Fibroblast of lung (primary cell): Measurements from ENCODE around the gene IL23R. TPM values are rescaled to one million over a fixed set of nuclear protein-coding genes. Genes with fewer than 3 reads are reported as not detected.
A peak's percentile ranks its signal among the peaks of the same experiment; 100 is the strongest.

ENCODE experiments used
- DNase-seq, 2 donors: peaks; one replicate each; pipeline versions ENCODE4 v3.0.0 to v3.0.0-alpha.2; 2010; ENCODE audit warnings: low read depth in 2 of 2
- H2AFZ ChIP-seq: 2 replicates; pipeline ENCODE4 v1.5.1; 2012; ENCODE audit warnings: low read length, control low read depth, inconsistent platforms
- H3K27ac ChIP-seq: 2 replicates; pipeline ENCODE4 v1.5.1; 2011; ENCODE audit warnings: low read length, control low read depth; ENCODE audit not compliant: insufficient read depth
- H3K27me3 ChIP-seq: 2 replicates; pipeline ENCODE4 v1.5.1; 2011; ENCODE audit warnings: mild to moderate bottlenecking, low read length; ENCODE audit not compliant: control insufficient read depth, insufficient read depth
- H3K36me3 ChIP-seq: 2 replicates; pipeline ENCODE4 v1.5.1; 2011; ENCODE audit warnings: low read length; ENCODE audit not compliant: control insufficient read depth, insufficient read depth
- H3K4me1 ChIP-seq: 2 replicates; pipeline ENCODE4 v1.5.1; 2011; ENCODE audit warnings: low read length; ENCODE audit not compliant: control insufficient read depth, insufficient read depth; ENCODE audit errors: extremely low read depth
- H3K4me2 ChIP-seq: 2 replicates; pipeline ENCODE4 v1.5.1; 2011; ENCODE audit warnings: low read length, control low read depth; ENCODE audit not compliant: insufficient read depth; ENCODE audit errors: extremely low read depth
- H3K4me3 ChIP-seq, 4 experiments: fragments of 200-600 bp in 1 of 4; sonication (generic) in 1 of 4; replicated peaks in 1 of 4; 2 replicates each; pipeline ENCODE4 v1.5.1; 2011 to 2016; ENCODE audit warnings: low read length in 4 of 4, low read depth in 3 of 4, mild to moderate bottlenecking in 3 of 4, control low read depth in 2 of 4, inconsistent platforms in 1 of 4, mixed read lengths in 1 of 4; ENCODE audit not compliant: insufficient read depth in 1 of 4; ENCODE audit errors: control extremely low read depth in 1 of 4
- H3K79me2 ChIP-seq: 2 replicates; pipeline ENCODE4 v1.5.1; 2012; ENCODE audit warnings: mild to moderate bottlenecking, low read length, inconsistent platforms; ENCODE audit not compliant: control insufficient read depth, insufficient read depth
- H3K9ac ChIP-seq: 2 replicates; pipeline ENCODE4 v1.5.1; 2011; ENCODE audit warnings: mild to moderate bottlenecking, low read length, control low read depth; ENCODE audit not compliant: insufficient read depth
- H3K9me3 ChIP-seq: 2 replicates; pipeline ENCODE4 v1.5.1; 2012; ENCODE audit warnings: low read depth, low read length; ENCODE audit not compliant: control insufficient read depth, insufficient read depth
- H4K20me1 ChIP-seq: 2 replicates; pipeline ENCODE4 v1.5.1; 2011; ENCODE audit warnings: low read length; ENCODE audit not compliant: control insufficient read depth, insufficient read depth; ENCODE audit errors: extremely low read depth
- CTCF ChIP-seq, 2 donors: IDR thresholded peaks in 1 of 2; conservative IDR thresholded peaks in 1 of 2; 1 replicate in 1 of 2; 2 replicates in 1 of 2; pipeline ENCODE4 v1.5.1; 2011 to 2012; ENCODE audit warnings: low read length in 2 of 2, control low read depth in 1 of 2, inconsistent platforms in 1 of 2, low read depth in 1 of 2, mild to moderate bottlenecking in 1 of 2
- EZH2 ChIP-seq: IDR thresholded peaks from 2 replicates; pipeline ENCODE4 v1.5.1; 2012; ENCODE audit warnings: low read length, control low read depth, mild to moderate bottlenecking; ENCODE audit errors: missing control alignments
- polyA plus RNA-seq, 2 donors: library from polyadenylated mRNA; depleted of rRNA in 1 of 2; stranded (reverse) in 1 of 2; unstranded in 1 of 2; fragments of >200 nt; gene quantifications; 2 replicates each; pipeline ENCODE4 v1.2.1, GENCODE V29; 2011 to 2012; ENCODE audit warnings: missing spikeins in 1 of 2
- total RNA-seq: library from RNA; depleted of rRNA; stranded (reverse); fragments of >200 nt; gene quantifications from 2 replicates; pipeline ENCODE4 v1.2.1, GENCODE V29; 2014

IL23R gene
- total and polyA plus RNA-seq, 2 donors (not counting 1 experiment from before 2014, with no cell fraction given): not detected

- Histone ChIP-seq H3K4me3 (peak within 1 kb of the TSS; percentile 3 to 55 (median 16)), H3K27ac (no peak within 1 kb of the TSS), H4K20me1 (no peaks in the 10 kb centered on the region), H3K27me3 (no peaks in the 10 kb centered on the region), H3K4me1 (no peaks in the 10 kb centered on the region), H3K9ac (no peak within 1 kb of the TSS), H3K4me2 (peak within 1 kb of the TSS; percentile 77), H3K9me3 (no peaks in the 10 kb centered on the region), H2AFZ (peak within 1 kb of the TSS; percentile 52), H3K79me2 (no peaks in the 10 kb centered on the region), H3K36me3 (no peaks in the 10 kb centered on the region)
- TF ChIP-seq EZH2: no peak
- TF ChIP-seq CTCF (conservative IDR thresholded peaks at IDR 0.05 in 1 of 2, IDR thresholded peaks at IDR 0.05 in 1 of 2; ENCODE audit: low read depth in 1 of 2, low read length in 2 of 2): no peak
- DNase-seq: peak in 1 of 2 donors; percentile 39
Measured at GRCh38 chr1:67134695-67135094, 31.6 kb upstream of the IL23R start, which contains the start of gene C1orf141. C1orf141 (minus strand) TSS chr1:67134970; CDS start chr1:67127240, 7,730 bp downstream.

GRCh38 chr1:67135354-67135753 is 30.9 kb upstream of the IL23R start:
- Histone ChIP-seq H3K9ac (no peak overlapping the region), H3K4me3 (no peak overlapping the region), H3K27ac (no peak overlapping the region), H3K36me3 (no peaks in the 10 kb centered on the region), H2AFZ (no peak overlapping the region), H3K9me3 (no peaks in the 10 kb centered on the region), H3K27me3 (no peaks in the 10 kb centered on the region), H3K4me2 (no peak overlapping the region), H3K4me1 (no peaks in the 10 kb centered on the region), H4K20me1 (no peaks in the 10 kb centered on the region), H3K79me2 (no peaks in the 10 kb centered on the region)
- TF ChIP-seq EZH2 (no peak), CTCF (conservative IDR thresholded peaks at IDR 0.05 in 1 of 2, IDR thresholded peaks at IDR 0.05 in 1 of 2; ENCODE audit: low read depth in 1 of 2, low read length in 2 of 2) (no peak)
- DNase-seq: peak; percentile 82 to 94

DNA sequence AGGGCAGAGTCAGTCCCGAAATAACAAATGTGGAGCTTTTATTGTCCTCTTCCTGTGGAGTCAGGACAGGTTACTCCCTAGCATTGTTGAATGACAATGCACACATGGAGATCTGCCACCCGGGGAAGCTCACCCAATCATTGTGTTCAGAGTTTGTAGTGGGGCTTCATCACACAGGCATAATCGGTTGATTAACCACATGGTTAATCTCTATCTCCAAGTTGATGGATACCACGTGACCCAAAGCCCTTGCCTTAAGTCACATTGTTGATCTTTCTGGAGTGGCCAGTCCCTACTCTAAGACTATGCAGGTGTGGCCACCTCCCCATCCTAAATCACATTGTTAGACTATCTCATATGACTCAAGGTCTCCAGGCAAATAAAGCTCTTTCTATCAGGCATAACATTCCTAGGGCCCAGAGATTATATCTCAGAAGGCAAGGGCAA is 28.9 kb upstream of the IL23R start:
- Histone ChIP-seq H4K20me1 (no peaks in the 10 kb centered on the region), H3K27me3 (no peaks in the 10 kb centered on the region), H3K36me3 (no peaks in the 10 kb centered on the region), H3K27ac (no peak overlapping the region), H3K9ac (no peak overlapping the region), H2AFZ (no peak overlapping the region), H3K4me3 (no peak overlapping the region), H3K4me2 (no peak overlapping the region), H3K4me1 (no peaks in the 10 kb centered on the region), H3K9me3 (no peaks in the 10 kb centered on the region), H3K79me2 (no peaks in the 10 kb centered on the region)
- TF ChIP-seq CTCF (conservative IDR thresholded peaks at IDR 0.05 in 1 of 2, IDR thresholded peaks at IDR 0.05 in 1 of 2; ENCODE audit: low read depth in 1 of 2, low read length in 2 of 2) (no peak), EZH2 (no peak)
- DNase-seq: no peak
